Measurements from ENCODE around the gene DEFB118.

- no peak for TF ChIP-seq ELF4 (IDR thresholded peaks at IDR 0.05)
- no peak for TF ChIP-seq HDGF (IDR thresholded peaks at IDR 0.05; ENCODE audit: borderline replicate concordance)
- TF ChIP-seq NFRKB (IDR thresholded peaks at IDR 0.05): no peak
- no peak for TF ChIP-seq FOXM1 (IDR thresholded peaks at IDR 0.05; ENCODE audit: borderline replicate concordance)
- TF ChIP-seq SP1 (IDR thresholded peaks at IDR 0.05): no peak
- TF ChIP-seq SUZ12 (IDR thresholded peaks at IDR 0.05): no peak
- no peak for TF ChIP-seq L3MBTL2 (conservative IDR thresholded peaks at IDR 0.05)
- TF ChIP-seq FOXK2 (IDR thresholded peaks at IDR 0.05): no peak
- TF ChIP-seq BHLHE40 (IDR thresholded peaks at IDR 0.05; ENCODE audit: borderline replicate concordance): no peak
- TF ChIP-seq TARDBP (IDR thresholded peaks at IDR 0.05): no peak
- no peak for TF ChIP-seq ZNF384 (IDR thresholded peaks at IDR 0.05)
- no peak for TF ChIP-seq CTBP1 (IDR thresholded peaks at IDR 0.05; ENCODE audit: borderline replicate concordance)
- TF ChIP-seq FOXA1 (IDR thresholded peaks at IDR 0.05): no peak
- TF ChIP-seq PKNOX1 (IDR thresholded peaks at IDR 0.05): no peak
These were observed 5.9 kb downstream of the DEFB118 start for GRCh38 chr20:31374346-31374745.
